Dendritic cell treated with granulocyte-macrophage colony-stimulating factor and Interleukin-4, amounts not matched to agents 40 ng/mL and 50 ng/mL, for 4 days (primary cell): ENCODE results near the gene APOBEC4.
A peak's percentile ranks its signal among the peaks of the same experiment; 100 is the strongest.

Experiments
- H3K27ac Mint-ChIP-seq: one replicate; pipeline ENCODE4 v1.8.0; 2022; ENCODE audit warnings: mild to moderate bottlenecking, mixed read lengths
- H3K27me3 Mint-ChIP-seq: one replicate; pipeline ENCODE4 v1.8.0; 2022; ENCODE audit warnings: mild to moderate bottlenecking, mixed read lengths
- H3K36me3 Mint-ChIP-seq: one replicate; pipeline ENCODE4 v1.8.0; 2022; ENCODE audit warnings: low read depth, mixed read lengths
- H3K4me1 Mint-ChIP-seq: one replicate; pipeline ENCODE4 v1.8.0; 2022; ENCODE audit warnings: low read depth, mixed read lengths
- H3K4me3 Mint-ChIP-seq: one replicate; pipeline ENCODE4 v1.8.0; 2022; ENCODE audit warnings: mild to moderate bottlenecking, moderate library complexity, mixed read lengths
- H3K9me3 Mint-ChIP-seq: one replicate; pipeline ENCODE4 v1.8.0; 2022; ENCODE audit warnings: mixed read lengths
- intact Hi-C: fragments of 100-400 bp; cut with micrococcal nuclease; formaldehyde crosslinking; loops from one replicate; pipeline ENCODE4 v1.15.0; 2022

APOBEC4 gene

DNA sequence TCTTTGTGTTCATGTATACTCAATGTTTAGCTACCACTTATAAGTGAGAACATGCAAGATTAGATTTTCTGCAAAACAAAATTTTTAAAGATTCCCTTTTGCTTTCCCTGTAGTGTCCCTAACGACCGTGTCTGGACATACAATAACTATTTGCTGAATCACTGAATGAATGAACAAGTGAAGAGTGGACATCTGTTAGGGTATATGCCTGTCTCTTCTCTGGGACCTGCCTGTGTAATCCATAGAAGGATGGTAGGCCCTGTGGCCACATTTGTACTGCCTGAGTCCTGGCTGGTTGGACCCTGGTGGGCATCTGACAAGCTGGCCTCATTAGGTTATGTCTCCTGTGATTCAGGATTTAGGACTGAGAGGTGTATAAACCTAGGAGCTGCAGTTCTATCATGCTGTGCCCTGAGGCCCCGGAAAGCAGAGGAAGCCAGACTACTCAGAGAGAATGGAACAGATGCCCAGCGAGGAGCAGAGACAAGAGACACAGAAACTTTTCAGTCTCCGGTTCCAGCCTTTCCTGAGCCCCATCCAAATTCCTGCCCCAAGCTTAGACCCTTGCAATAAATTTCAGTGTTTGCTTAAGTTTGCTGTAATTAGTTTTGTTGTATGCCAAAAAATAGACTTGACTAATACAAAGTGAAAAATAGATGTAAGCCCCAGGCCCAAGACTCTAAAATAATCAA, 55.3 kb downstream of the APOBEC4 start:
- intact Hi-C loops: no loop called here
- Mint-ChIP-seq H3K27ac (peak overlapping the region; percentile 51), H3K4me3 (no peak overlapping the region)

GRCh38 chr1:183596500-183596899, 56.6 kb downstream of the APOBEC4 start:
- intact Hi-C loops: no loop called here
- Mint-ChIP-seq H3K27me3 (no peaks in the 10 kb centered on the region), H3K36me3 (no peaks in the 10 kb centered on the region)

More for the DNA sequence above, 55.3 kb downstream of the APOBEC4 start:
- Mint-ChIP-seq H3K27me3 (no peaks in the 10 kb centered on the region), H3K36me3 (no peaks in the 10 kb centered on the region), H3K4me1 (peaks cover 73% of the 10 kb centered on the region), H3K9me3 (no peaks in the 10 kb centered on the region)

More at GRCh38 chr1:183596500-183596899, 56.6 kb downstream of the APOBEC4 start:
- Mint-ChIP-seq H3K4me1 (peaks cover 69% of the 10 kb centered on the region), H3K27ac (no peak overlapping the region), H3K4me3 (no peak overlapping the region), H3K9me3 (no peaks in the 10 kb centered on the region)
